ENCODE measurements around the gene EPN3.

The EPN3 gene

GRCh38 chr17:50540560-50541401 is 8.2 kb downstream of the EPN3 start:
- Histone ChIP-seq H3K9me3 (ENCODE audit: control insufficient read depth, low read length) (no peaks in the 10 kb centered on the region), H3K36me3 (ENCODE audit: control insufficient read depth, insufficient read depth, low read length) (no peaks in the 10 kb centered on the region), H3K4me3 (ENCODE audit: insufficient read depth, low read depth, low read length, poor library complexity, severe bottlenecking) (no peak overlapping the region), H3K4me1 (ENCODE audit: control insufficient read depth, insufficient read depth, low read length, poor library complexity, severe bottlenecking) (peaks cover 4% of the 10 kb centered on the region), H3K27ac (ENCODE audit: insufficient read depth, low read length, poor library complexity, severe bottlenecking) (no peak overlapping the region), H3K27me3 (replicated peaks; ENCODE audit: control insufficient read depth, insufficient read depth, low read length, poor library complexity, severe bottlenecking) (no peaks in the 10 kb centered on the region)
- no peak for DNase-seq

- no peak for DNase-seq
- H3K27ac ChIP-seq (ENCODE audit: insufficient read depth, low read length, poor library complexity, severe bottlenecking) = peak overlapping the region; percentile 40
- H3K9me3 ChIP-seq (ENCODE audit: control insufficient read depth, low read length) = no peaks in the 10 kb centered on the region
- no peaks in the 10 kb centered on the region for H3K36me3 ChIP-seq (ENCODE audit: control insufficient read depth, insufficient read depth, low read length)
- H3K4me3 ChIP-seq (ENCODE audit: insufficient read depth, low read depth, low read length, poor library complexity, severe bottlenecking) = peak overlapping the region; percentile 56
- peaks cover 5% of the 10 kb centered on the region for H3K4me1 ChIP-seq (ENCODE audit: control insufficient read depth, insufficient read depth, low read length, poor library complexity, severe bottlenecking)
- no peaks in the 10 kb centered on the region for H3K27me3 ChIP-seq (replicated peaks; ENCODE audit: control insufficient read depth, insufficient read depth, low read length, poor library complexity, severe bottlenecking)
Measured at GRCh38 chr17:50541402-50541715, 8.8 kb downstream of the EPN3 start.

GRCh38 chr17:50541716-50542688 is 9.5 kb downstream of the EPN3 start:
- Histone ChIP-seq H3K27me3 (replicated peaks; ENCODE audit: control insufficient read depth, insufficient read depth, low read length, poor library complexity, severe bottlenecking) (no peaks in the 10 kb centered on the region), H3K36me3 (ENCODE audit: control insufficient read depth, insufficient read depth, low read length) (no peaks in the 10 kb centered on the region), H3K27ac (ENCODE audit: insufficient read depth, low read length, poor library complexity, severe bottlenecking) (peak overlapping the region; percentile 40), H3K4me3 (ENCODE audit: insufficient read depth, low read depth, low read length, poor library complexity, severe bottlenecking) (peak overlapping the region; percentile 56), H3K9me3 (ENCODE audit: control insufficient read depth, low read length) (no peaks in the 10 kb centered on the region), H3K4me1 (ENCODE audit: control insufficient read depth, insufficient read depth, low read length, poor library complexity, severe bottlenecking) (peaks cover 11% of the 10 kb centered on the region)
- peak; percentile 65 to 76 (median 70) for DNase-seq

- H3K4me3 ChIP-seq (ENCODE audit: insufficient read depth, low read depth, low read length, poor library complexity, severe bottlenecking) = no peak overlapping the region
- no peak for DNase-seq
- no peaks in the 10 kb centered on the region for H3K9me3 ChIP-seq (ENCODE audit: control insufficient read depth, low read length)
- no peaks in the 10 kb centered on the region for H3K27me3 ChIP-seq (replicated peaks; ENCODE audit: control insufficient read depth, insufficient read depth, low read length, poor library complexity, severe bottlenecking)
- H3K4me1 ChIP-seq (ENCODE audit: control insufficient read depth, insufficient read depth, low read length, poor library complexity, severe bottlenecking) = peaks cover 20% of the 10 kb centered on the region
- no peaks in the 10 kb centered on the region for H3K36me3 ChIP-seq (ENCODE audit: control insufficient read depth, insufficient read depth, low read length)
- no peak overlapping the region for H3K27ac ChIP-seq (ENCODE audit: insufficient read depth, low read length, poor library complexity, severe bottlenecking)
Measured at GRCh38 chr17:50542795-50543774, 10.6 kb downstream of the EPN3 start.

- Histone ChIP-seq H3K36me3 (ENCODE audit: control insufficient read depth, insufficient read depth, low read length) (no peaks in the 10 kb centered on the region), H3K27me3 (replicated peaks; ENCODE audit: control insufficient read depth, insufficient read depth, low read length, poor library complexity, severe bottlenecking) (no peaks in the 10 kb centered on the region), H3K9me3 (ENCODE audit: control insufficient read depth, low read length) (no peaks in the 10 kb centered on the region), H3K4me3 (ENCODE audit: insufficient read depth, low read depth, low read length, poor library complexity, severe bottlenecking) (no peak overlapping the region), H3K4me1 (ENCODE audit: control insufficient read depth, insufficient read depth, low read length, poor library complexity, severe bottlenecking) (peaks cover 20% of the 10 kb centered on the region), H3K27ac (ENCODE audit: insufficient read depth, low read length, poor library complexity, severe bottlenecking) (no peak overlapping the region)
- no peak for DNase-seq
Measured at GRCh38 chr17:50544516-50544915, 12.0 kb downstream of the EPN3 start.

- Histone ChIP-seq H3K4me3 (ENCODE audit: insufficient read depth, low read depth, low read length, poor library complexity, severe bottlenecking) (no peak overlapping the region), H3K36me3 (ENCODE audit: control insufficient read depth, insufficient read depth, low read length) (no peaks in the 10 kb centered on the region), H3K9me3 (ENCODE audit: control insufficient read depth, low read length) (no peaks in the 10 kb centered on the region), H3K27me3 (replicated peaks; ENCODE audit: control insufficient read depth, insufficient read depth, low read length, poor library complexity, severe bottlenecking) (no peaks in the 10 kb centered on the region), H3K4me1 (ENCODE audit: control insufficient read depth, insufficient read depth, low read length, poor library complexity, severe bottlenecking) (peaks cover 20% of the 10 kb centered on the region), H3K27ac (ENCODE audit: insufficient read depth, low read length, poor library complexity, severe bottlenecking) (no peak overlapping the region)
- DNase-seq = no peak
Measured at GRCh38 chr17:50545311-50545710, 12.8 kb downstream of the EPN3 start.

DNA sequence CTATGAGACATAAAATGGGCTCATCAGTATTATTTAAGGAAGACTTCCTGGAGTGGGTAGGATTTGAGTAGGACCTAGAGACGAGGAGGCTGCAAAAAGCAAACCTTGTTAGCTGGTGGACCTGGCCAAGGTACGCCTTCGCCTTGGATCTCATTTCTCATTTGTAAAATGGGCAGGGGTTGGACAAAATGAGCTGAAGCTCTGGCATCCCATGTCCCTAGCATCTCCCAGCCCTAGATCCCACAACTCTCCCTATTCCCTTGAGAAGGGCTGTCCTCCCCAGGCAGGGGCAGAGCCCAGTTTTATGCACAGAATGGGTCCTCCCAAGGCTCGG is 14.1 kb downstream of the EPN3 start:
- Histone ChIP-seq H3K9me3 (ENCODE audit: control insufficient read depth, low read length) (no peaks in the 10 kb centered on the region), H3K4me3 (ENCODE audit: insufficient read depth, low read depth, low read length, poor library complexity, severe bottlenecking) (peak overlapping the region; percentile 42), H3K36me3 (ENCODE audit: control insufficient read depth, insufficient read depth, low read length) (no peaks in the 10 kb centered on the region), H3K27me3 (replicated peaks; ENCODE audit: control insufficient read depth, insufficient read depth, low read length, poor library complexity, severe bottlenecking) (no peaks in the 10 kb centered on the region), H3K4me1 (ENCODE audit: control insufficient read depth, insufficient read depth, low read length, poor library complexity, severe bottlenecking) (peaks cover 20% of the 10 kb centered on the region), H3K27ac (ENCODE audit: insufficient read depth, low read length, poor library complexity, severe bottlenecking) (no peak overlapping the region)
- no peak for DNase-seq

DNA sequence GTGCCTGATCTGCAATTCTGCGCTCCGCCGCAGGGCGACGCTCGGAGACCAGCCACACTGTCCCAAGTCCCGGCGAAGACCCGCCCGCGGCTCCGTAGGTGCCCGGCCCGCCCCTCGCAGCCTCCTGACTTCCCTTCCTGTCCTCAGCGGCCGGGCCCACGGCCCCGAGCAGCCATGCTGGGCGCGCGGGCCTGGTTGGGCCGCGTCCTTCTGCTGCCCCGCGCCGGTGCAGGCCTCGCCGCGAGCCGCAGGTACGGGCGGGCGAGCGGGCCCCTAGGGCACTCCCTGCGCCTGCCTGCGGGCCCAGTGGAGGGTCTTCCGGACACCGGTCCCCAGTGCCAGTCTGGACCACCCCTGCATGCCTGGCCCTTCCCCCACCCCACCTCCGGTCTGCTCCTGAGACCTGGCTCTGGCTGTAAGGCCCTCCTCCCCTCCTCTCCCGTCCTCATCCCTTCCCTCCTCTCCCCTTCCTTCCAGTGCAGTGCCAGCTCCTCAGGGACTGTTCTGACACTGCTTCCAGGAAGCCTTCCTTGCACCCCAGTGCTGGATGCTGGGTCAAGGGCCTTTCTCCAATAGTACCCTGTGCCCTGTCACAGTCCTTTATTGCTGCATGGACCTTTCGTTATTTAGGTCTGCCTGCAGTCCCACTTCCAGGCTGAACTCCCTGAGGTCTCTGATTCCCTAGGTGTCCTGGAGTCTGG is 14.7 kb downstream of the EPN3 start, which contains the start of gene SPATA20:
SPATA20 (plus strand) TSS at position 140 of the 701 bp plus-strand sequence; CDS start at position 175, 35 bp downstream.
- H3K4me3 ChIP-seq (ENCODE audit: insufficient read depth, low read depth, low read length, poor library complexity, severe bottlenecking) = peak within 1 kb of the TSS; percentile 42
- peaks cover 20% of the 10 kb centered on the region for H3K4me1 ChIP-seq (ENCODE audit: control insufficient read depth, insufficient read depth, low read length, poor library complexity, severe bottlenecking)
- no peaks in the 10 kb centered on the region for H3K27me3 ChIP-seq (replicated peaks; ENCODE audit: control insufficient read depth, insufficient read depth, low read length, poor library complexity, severe bottlenecking)
- peak; percentile 65 to 76 (median 74) for DNase-seq
- no peaks in the 10 kb centered on the region for H3K9me3 ChIP-seq (ENCODE audit: control insufficient read depth, low read length)
- H3K27ac ChIP-seq (ENCODE audit: insufficient read depth, low read length, poor library complexity, severe bottlenecking) = peak within 1 kb of the TSS; percentile 52
- H3K36me3 ChIP-seq (ENCODE audit: control insufficient read depth, insufficient read depth, low read length) = no peaks in the 10 kb centered on the region

- Histone ChIP-seq H3K4me3 (ENCODE audit: insufficient read depth, low read depth, low read length, poor library complexity, severe bottlenecking) (peak overlapping the region; percentile 42), H3K27me3 (replicated peaks; ENCODE audit: control insufficient read depth, insufficient read depth, low read length, poor library complexity, severe bottlenecking) (no peaks in the 10 kb centered on the region), H3K27ac (ENCODE audit: insufficient read depth, low read length, poor library complexity, severe bottlenecking) (no peak overlapping the region), H3K9me3 (ENCODE audit: control insufficient read depth, low read length) (no peaks in the 10 kb centered on the region), H3K36me3 (ENCODE audit: control insufficient read depth, insufficient read depth, low read length) (no peaks in the 10 kb centered on the region), H3K4me1 (ENCODE audit: control insufficient read depth, insufficient read depth, low read length, poor library complexity, severe bottlenecking) (peaks cover 16% of the 10 kb centered on the region)
- DNase-seq = no peak
Measured at GRCh38 chr17:50547736-50548083, 15.2 kb downstream of the EPN3 start.

All from effector memory CD4-positive, alpha-beta T cell (primary cell).